Pulmonary artery endothelial cell (primary cell): Measurements from ENCODE around the gene OVAAL. TPM values are rescaled to one million over a fixed set of nuclear protein-coding genes. Genes with fewer than 3 reads are reported as not detected.

Source experiments
- DNase-seq: peaks from one replicate; pipeline ENCODE4 v3.0.0-alpha.2; 2011; ENCODE audit warnings: low read depth, low spot score
- total RNA-seq: library from RNA; depleted of rRNA; stranded (reverse); fragments of >200 nt; gene quantifications from 2 replicates; pipeline ENCODE4 v1.2.3, GENCODE V29; 2014

Gene OVAAL
- total RNA-seq, 1 donor from 2014 or later = not detected

DNA sequence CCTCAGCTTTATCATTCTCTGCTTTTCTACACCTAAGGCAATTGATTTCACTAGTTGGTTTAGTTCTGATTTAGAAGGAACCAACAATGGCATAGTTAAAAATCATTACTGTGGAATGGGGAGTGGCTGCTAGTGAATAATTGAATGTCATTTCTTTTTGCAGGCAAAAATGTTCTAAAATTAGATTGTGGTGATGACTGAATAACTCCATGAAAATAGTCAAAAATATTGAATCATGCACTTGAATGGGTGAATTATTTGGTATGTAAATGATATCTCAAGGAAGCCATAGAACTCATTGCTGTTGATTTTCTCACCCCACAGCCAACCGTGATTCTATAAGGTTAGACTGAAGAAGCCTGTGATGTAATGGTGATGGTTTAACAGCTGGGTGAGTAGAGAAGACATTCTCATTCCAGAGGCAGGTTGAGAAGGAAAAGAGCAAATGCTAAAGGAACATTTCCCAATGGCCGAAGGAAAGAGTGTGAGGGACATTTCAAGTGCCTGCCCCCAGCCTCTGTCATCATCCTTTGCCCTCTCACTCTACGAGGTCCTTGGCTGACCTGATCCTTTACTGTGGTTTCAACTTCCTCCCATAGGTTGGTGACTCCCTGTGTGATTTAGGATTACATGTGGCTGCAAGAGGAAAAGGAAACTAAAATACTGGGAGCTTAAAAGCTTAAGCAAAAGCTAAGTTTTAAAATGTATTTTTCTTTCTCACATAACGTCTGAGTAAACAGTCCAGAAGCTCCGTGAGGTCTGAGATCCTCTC is 12.5 kb downstream of the OVAAL start:
- DNase-seq = no peak

DNA sequence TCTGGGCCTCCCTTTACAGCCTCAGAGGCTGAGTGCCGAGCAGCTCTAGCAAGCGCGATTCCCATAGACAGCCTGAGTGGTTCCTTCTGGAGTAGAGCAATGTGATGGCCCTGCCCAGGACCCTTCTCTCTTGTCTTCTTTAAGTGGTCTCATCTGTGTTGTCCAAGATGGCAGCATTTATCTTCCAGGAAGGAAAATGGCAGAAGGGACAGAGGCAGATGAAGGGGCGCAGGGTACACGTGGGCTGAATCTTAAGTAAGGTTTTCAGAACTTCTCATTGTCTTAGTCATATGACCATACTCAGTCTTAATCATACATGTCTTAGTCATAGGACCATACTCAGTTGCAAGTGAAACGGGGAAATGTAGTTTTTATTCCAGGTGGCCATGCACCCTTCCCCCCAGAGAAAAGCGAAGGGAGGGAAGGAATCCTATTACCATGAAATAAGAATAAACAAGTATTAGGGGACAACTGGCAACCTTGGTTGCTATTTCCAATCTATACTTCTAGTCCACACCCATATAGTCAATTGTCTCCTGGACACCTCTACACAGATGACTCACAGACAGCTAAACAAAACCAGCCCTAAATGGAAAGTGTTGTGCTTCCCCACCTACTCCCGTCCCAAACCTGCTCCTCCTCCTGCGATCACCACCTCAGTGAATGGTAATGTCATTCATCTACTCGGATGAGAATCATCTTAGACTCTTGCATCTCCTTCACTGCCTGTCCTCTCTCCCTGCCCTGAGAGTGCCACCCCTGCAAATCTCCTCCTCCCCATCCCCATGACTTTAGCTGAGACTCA is 13.3 kb downstream of the OVAAL start:
- no peak for DNase-seq

DNA sequence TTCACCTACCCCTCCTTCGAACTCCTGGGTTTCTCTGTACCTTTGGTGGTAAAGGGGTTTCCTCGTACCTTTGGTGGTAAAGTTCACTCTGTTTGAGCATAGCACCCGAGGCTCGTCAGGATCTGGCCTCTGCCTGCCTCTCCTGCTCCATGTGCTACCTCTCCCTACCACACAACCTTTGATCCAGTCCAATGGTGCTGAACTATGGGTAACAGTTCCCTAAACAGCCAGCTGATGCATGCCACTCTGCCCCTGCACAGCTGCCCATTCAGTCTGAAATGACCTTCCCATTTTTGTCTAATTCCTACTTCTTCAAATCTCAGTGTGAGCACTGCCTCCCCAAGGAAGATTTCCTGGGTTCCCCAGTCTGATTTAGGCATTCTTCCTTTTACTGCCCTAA is 14.0 kb downstream of the OVAAL start:
- DNase-seq = no peak

DNA sequence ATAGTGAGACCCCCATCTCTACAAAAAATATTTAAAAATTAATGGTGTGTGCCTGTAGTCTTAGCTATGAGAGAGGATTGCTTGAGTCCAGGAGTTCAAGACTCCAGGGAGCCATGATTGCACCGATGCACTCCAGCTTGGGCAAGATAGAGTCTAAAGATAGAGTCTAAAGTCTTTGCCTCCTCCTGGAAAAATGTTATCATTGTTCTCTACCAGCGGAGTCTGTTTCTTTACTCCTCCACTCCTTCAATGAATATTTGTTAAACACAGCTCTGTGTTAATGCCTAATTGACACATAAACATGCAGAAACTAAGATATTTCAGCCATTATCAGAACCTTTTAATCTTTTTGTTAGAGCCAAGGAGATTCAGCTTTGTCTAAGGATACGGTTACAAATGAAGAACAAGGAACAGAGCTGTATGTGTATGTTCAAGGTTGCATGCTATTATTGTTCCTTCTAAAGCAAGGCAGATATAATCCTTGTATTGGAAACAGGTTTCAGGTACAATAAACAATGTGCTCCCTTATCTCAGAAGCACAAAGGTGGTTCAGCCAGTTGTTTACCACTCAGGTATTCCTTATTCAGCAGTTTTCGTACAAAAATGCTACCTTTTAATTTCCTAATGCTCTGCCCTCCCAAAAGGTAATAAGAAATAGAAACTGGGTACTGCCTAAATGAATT is 15.4 kb downstream of the OVAAL start:
- no peak for DNase-seq

DNA sequence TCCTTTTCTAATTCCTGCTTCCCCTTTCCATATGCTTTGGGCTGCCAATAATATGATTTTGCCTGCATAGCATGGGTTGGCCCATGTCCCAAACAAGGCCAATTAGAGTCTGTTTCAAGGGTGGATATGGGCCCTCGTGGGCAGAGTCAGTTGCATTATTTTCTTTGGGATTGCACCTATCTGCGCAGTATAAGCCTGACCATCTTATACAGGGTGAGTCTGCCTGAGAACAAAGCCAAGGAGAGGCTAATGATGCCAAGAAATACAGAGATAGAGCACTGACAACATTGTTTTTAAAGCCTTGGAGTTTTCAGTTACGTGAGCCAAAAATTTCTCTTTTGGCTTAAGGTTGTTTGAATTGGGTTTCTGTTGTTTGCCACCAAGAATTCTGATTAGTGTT is 18.6 kb downstream of the OVAAL start:
- no peak for DNase-seq

DNA sequence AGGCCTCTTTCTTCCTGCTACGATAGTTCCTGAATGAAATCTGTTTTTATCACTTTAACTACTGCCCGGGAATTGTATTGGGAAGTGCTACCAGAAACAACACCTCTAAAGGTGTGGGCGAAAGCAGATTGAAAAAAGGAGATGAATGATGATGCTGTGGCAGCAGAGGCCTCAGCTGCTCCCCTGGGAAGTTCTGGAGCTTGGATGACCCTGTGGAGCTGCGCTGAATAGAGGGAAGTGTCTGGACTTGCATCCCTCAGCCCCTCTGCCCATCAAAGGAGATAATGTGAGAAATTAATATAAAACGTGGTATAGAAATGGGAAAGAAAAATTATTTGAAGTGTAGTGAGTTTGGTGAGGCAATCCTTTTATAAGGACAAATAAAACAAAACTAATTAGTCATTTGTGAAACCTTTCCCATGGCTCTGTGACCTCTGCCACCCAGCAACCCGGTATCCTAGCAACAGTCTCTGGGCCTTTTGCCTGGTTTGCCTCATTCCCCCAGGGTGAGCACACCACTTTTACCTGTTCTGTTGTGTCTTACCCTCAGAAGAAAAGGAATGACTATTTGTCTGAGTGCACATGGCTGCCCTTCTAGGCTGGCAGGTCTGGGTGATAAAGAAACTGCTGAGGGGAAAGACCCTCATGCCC is 21.3 kb downstream of the OVAAL start:
- no peak for DNase-seq

DNA sequence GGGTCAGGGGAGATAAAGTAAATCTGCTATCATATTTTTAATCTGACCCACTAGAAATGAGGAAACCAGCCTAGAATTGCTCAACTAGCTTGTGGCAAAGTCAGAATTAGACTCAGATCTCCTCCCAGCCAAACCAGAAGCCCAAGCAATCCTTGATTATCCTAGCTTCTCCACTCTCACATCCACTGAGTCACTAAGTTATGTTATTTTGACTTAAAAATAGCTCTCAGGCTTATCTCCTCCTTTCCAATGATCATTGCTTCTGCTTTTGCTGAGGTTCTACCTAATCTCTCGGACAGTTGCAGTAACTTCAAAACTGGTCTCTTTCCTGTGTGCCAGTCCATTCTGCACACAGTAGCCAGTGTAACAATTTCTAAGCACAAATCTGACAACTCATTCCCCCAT is 22.9 kb downstream of the OVAAL start:
- no peak for DNase-seq

DNA sequence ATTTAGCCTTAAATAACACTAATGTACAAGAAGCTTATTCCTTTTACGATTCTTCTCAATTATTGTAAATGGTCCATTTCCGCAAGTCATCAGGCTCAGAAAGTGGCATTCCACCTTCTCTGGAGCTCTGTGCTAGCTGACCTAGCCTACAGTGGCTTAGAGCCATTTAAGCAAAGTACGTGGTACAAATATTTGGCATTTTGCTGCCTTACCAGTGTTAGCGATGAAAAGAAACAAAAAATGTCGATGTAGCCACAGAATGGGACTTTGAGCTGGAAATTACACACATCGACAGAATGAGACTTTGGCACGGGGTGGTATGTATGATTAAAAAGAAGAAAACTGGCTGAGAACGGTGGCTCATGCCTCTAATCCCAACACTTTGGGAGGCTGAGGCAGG is 26.1 kb downstream of the OVAAL start:
- no peak for DNase-seq

DNA sequence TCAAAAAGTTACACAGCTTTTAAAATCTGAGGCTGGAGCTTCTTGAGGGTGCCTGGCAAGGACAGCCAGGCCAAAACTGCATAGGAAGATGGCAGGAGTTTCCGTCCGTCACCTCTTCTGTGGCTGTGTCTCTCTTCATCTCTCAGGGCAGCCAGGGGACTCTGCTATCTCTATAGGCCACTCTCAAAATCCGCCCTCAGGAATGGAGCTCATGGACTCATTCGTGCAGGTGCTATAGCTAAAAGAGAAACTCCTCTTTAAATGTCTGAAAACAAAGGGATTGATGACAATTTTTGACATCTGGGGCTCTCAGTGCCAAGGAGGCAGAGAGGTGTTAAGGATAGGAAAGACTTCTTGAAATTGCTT is 27.2 kb downstream of the OVAAL start:
- DNase-seq = no peak

DNA sequence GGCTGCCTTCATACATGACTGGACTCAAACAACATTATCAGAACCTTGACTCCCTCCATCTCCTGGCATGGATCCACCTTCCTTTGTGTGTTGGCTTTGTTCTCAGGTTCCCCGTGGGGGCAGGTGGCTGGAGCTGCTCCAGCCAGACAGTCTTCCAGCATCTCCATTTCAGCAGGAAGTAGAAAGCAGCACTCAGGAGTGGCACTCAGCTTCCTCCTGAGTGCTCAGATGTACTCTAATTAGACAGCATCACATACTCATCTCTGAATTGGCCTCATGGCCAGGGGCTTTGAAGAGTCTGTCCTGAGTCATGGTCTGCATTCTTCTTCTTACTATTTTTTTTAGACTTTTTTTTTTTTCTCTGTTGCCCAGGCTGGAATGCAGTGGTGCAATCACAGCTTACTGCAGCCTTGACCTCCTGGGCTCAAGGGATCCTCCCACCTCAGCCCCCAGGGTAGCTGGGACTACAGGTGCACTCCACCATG is 27.9 kb downstream of the OVAAL start:
- no peak for DNase-seq

DNA sequence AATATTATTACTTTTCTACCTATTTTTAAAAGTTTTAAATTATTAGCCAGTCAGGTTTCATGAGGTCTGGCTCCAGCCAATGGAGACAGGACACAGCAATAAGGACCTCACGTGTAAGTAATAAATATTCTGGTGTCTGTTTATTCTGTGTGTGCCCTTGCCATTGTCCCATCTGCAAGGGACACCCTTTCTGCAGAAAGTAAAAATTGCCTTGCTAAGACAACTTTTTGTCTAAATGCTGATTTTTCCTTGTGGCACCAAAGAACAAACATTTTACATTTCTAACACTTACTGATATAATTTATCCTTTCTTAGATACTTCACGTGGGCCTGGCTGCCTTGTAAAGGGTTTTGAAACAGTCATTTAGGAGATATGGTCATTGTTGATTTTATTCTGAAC is 29.4 kb downstream of the OVAAL start:
- DNase-seq = no peak

DNA sequence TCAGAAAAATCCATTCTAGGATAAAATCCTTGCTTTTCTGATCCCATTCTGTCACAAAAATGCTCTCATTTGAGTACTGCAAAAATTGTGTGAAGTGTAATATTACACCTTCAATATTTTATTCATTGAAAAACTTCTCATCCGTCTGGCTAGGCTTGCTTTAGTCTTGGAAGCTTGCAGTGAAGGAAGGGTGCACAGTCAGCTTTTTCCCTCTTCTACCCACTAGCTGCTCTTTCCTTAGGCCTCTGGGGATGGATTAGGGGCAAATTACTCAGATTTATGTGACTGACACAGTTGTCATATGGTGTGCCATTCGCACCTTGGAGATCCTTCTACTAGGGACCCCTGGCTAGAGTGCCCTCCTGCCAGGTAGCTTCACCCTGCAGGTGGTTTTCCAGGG is 32.1 kb downstream of the OVAAL start:
- DNase-seq = no peak

DNA sequence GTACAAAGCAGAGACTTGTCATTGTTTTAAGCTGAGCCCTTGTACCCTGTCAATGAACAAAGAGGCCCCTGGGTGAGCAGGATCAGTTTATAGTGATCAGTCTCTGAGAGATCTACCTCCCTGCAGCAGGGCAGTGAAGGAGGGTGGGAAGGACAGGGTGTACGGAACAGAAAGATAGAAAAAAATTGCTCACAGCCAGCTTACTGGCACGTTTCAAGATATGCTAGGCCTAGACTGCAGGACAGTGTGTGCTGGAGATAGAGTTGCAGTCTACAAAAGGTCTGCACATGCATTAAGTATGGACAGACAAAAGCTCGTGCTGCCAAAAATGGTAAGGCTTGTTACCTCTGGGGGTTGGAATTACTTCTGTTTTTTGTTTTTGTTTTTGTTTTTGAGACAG is 34.6 kb downstream of the OVAAL start:
- no peak for DNase-seq

DNA sequence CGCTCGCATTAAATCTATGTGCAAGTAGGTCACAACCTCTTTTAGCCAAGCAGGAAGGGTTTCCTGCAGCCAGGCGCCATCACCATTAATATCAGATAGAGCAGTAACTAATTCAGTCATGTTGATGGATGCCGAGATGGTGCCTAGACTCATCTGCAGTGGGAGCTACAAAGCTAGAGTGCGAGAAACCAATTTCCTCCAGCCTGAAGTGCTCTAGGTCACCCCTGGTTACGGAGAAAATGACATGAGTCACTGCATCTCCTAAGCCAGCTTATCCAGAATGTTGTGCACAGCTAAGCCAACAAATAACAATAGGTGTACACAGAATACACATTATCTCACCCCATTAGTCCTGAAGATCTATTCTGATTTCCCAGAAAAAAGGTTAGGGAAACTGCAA is 36.0 kb downstream of the OVAAL start:
- no peak for DNase-seq

DNA sequence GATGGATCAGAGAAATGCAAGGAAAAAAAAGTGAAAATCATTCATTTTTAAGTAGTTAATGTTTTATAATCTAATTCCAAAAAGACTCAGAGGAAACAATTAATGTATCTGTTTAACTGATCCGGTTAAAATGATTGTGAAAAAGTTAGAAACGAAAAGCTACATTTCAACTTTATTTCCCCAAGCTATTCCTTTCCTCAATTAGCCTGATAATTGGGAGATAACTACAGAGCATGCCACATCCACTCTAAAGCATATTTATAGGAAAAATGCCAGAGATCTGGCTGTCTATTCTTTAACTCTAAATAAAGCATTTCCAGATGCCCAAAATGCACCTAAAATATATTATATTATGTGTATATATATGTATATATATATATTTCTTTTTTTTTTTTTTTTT is 37.2 kb downstream of the OVAAL start:
- no peak for DNase-seq

DNA sequence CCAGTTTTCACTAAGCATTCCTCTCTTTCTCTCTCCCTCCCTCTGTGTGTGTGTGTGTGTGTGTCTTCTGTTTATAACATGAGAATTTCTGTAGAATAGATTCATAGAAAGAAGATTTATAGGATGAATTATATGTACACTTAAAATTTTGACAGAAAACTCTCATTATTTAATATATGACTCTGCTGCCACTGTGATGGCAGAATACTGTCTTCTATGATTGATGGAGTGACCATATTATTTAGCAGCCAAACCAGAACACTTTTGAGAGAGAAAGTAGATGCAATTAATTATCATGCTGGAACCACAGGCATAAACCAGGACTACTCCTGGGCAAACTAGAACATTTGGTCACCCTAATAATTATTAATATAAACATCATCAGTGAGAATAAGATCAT is 38.8 kb downstream of the OVAAL start:
- DNase-seq = no peak

DNA sequence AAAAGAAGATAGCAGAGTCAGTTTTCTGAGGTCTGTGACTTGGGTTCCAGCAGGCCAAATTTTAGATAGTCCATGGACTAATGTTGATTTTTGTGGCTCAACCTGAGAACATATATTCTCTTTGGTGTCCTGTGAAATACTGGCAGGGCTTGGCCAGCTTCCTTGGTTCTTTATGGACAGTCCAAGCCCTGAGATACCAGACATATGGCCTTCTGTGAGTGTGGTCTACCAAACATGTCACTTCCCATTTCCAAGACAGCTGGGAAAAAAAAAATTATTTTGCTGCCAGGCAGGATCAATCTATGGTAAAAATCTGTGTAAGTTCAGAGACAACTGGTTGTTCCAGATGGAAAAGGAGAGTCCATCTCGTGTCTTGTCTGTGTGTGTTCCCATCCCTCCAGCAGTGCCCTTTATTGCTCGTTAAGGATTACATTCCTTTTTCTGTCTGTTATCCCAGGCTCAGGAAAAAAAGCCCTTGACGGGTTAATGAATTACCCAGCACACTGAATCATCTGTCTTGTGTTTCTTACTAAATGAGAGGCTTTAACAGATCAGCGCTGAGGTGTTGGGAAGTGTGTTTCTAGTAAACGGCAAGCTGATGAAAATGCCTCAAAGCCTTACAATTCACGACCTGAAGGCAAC is 39.7 kb downstream of the OVAAL start:
- no peak for DNase-seq

DNA sequence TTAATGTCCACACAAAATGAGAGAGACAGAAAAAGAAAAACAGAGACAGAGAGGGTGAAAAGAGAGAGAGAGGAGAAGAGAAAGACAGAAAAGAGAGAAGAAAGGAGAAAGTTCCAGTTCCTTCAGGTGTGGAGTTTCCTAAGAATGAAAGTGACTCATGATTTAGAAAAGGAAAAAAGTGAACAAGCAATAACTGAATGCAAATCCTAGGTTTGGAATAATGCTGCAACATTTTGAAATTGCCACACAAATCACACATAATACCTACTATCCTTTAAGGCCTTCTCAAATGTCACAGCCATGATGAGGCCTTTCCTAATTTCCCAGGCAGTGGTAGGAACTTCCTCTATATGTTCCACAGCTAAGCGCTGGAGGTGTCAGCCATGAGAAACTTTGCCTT is 41.6 kb downstream of the OVAAL start:
- no peak for DNase-seq

DNA sequence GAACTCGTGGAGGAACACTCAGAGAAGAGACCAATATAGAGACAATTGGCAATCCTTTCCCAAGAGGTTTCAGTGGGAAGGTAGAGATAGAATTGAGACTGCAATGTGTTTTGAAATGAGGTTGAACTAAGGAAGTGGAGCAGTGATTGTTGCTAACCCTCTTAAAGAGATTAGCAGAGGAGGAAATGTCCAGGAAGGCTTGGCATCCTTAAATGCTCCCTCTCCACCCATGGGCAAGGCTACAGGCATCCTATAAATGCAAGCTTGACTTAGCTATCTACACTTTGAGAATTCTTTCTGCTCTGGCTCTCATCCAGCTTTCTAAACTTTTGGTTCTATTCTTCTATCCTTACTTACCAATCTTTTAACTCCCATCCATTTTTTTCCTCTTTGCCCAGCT is 42.7 kb downstream of the OVAAL start:
- no peak for DNase-seq

DNA sequence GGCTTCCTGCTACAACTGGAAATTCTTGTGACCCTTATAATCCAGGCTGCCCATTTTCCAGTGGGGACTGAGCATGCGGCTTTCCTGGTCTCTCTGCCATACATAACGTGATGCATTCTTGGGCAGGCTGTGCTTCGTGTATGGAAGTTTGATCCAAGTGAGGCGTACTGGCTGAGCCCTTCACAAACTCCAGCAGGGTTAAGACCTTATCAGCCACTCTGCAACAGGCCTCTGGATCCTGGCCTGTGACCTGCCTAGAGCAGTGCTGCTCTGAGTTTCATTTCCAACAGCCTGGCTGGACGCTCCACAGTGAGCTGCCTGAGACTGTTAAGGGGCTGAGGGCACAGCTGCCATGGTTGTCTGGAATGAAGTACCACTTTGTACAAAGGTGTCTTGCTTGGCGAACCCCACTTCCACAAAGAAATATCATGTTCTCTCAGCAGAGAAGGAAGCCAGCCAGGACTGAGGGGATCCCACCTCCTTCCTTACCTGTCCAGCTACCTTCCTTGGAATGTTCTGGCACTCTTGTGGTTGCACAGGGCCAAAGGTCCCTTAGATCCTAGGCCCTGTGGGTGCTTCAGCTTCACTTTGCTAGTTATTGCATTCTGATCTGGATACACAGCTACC is 44.6 kb downstream of the OVAAL start:
- DNase-seq = no peak

DNA sequence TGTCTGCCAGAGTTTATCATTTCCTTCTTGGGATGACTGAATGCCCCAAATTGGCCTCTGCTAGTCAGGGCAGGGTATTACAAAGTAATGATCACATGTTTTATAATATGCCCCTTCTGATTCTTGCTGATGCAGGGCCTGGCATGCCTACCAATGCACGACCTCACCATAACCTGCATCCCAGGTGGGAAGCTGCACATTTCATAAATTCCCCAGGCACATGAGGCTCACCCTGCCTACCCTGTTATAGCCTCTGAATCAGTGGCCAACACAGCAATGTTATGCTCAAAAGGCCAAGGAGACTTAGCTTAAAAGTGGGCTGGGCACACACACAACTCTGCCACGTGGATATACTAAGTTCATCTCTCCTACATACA is 45.1 kb downstream of the OVAAL start:
- no peak for DNase-seq
